ENCODE results near the gene UQCRC1.

Gene UQCRC1

GRCh38 chr3:48569400-48569799 is 40.0 kb downstream of the UQCRC1 start:
- TF ChIP-seq CTCF (IDR thresholded peaks at IDR 0.05; ENCODE audit: borderline replicate concordance, control extremely low read depth, extremely low read depth, insufficient read depth, missing control alignments) = no peak
- no peak for DNase-seq (ENCODE audit: low spot score)
- in situ Hi-C loops (cut with MboI; ENCODE audit: low sequenced_read_pairs, unreplicated experiment) = no loop called here

GRCh38 chr3:48568476-48568875 is 41.0 kb downstream of the UQCRC1 start:
- no peak for TF ChIP-seq CTCF (IDR thresholded peaks at IDR 0.05; ENCODE audit: borderline replicate concordance, control extremely low read depth, extremely low read depth, insufficient read depth, missing control alignments)
- in situ Hi-C loops (cut with MboI; ENCODE audit: low sequenced_read_pairs, unreplicated experiment) = no loop called here
- DNase-seq (ENCODE audit: low spot score) = no peak

- no peak for TF ChIP-seq CTCF (IDR thresholded peaks at IDR 0.05; ENCODE audit: borderline replicate concordance, control extremely low read depth, extremely low read depth, insufficient read depth, missing control alignments)
- in situ Hi-C loops (cut with MboI; ENCODE audit: low sequenced_read_pairs, unreplicated experiment) = no loop called here
- no peak for DNase-seq (ENCODE audit: low spot score)
These were observed 41.9 kb downstream of the UQCRC1 start for GRCh38 chr3:48567500-48567899.

GRCh38 chr3:48567090-48567489 is 42.4 kb downstream of the UQCRC1 start:
- TF ChIP-seq CTCF (IDR thresholded peaks at IDR 0.05; ENCODE audit: borderline replicate concordance, control extremely low read depth, extremely low read depth, insufficient read depth, missing control alignments) = no peak

GRCh38 chr3:48566401-48566760 is 43.1 kb downstream of the UQCRC1 start:
- in situ Hi-C loops (cut with MboI; ENCODE audit: low sequenced_read_pairs, unreplicated experiment) = no loop called here
- TF ChIP-seq CTCF (IDR thresholded peaks at IDR 0.05; ENCODE audit: borderline replicate concordance, control extremely low read depth, extremely low read depth, insufficient read depth, missing control alignments) = no peak
- no peak for DNase-seq (ENCODE audit: low spot score)

More at GRCh38 chr3:48567090-48567489, 42.4 kb downstream of the UQCRC1 start:
- DNase-seq (ENCODE audit: low spot score) = no peak
- in situ Hi-C loops (cut with MboI; ENCODE audit: low sequenced_read_pairs, unreplicated experiment) = no loop called here

- no peak for DNase-seq (ENCODE audit: low spot score)
These were observed 43.6 kb downstream of the UQCRC1 start for GRCh38 chr3:48565591-48566400.

More at GRCh38 chr3:48565591-48566400, 43.6 kb downstream of the UQCRC1 start:
- in situ Hi-C loops (cut with MboI; ENCODE audit: low sequenced_read_pairs, unreplicated experiment) = no loop called here
- no peak for TF ChIP-seq CTCF (IDR thresholded peaks at IDR 0.05; ENCODE audit: borderline replicate concordance, control extremely low read depth, extremely low read depth, insufficient read depth, missing control alignments)
